C4-2B (cell line): ENCODE data around the gene TMEM80.
"Not testable (repeated sequence)": the region's sequence is repeated elsewhere in the genome, so short reads cannot be mapped to it uniquely, and the experiment has no call there.

Experiments
- CTCF ChIP-seq: fragments of 450-650 bp; conservative IDR thresholded peaks from 2 replicates; pipeline ENCODE4 v1.5.1; 2017; ENCODE audit warnings: mild to moderate bottlenecking
- ZFX ChIP-seq: fragments of 450-650 bp; IDR thresholded peaks from 2 replicates; pipeline ENCODE4 v1.6.1; 2017

GRCh38 chr11:654444-654843 lies 41.2 kb upstream of the TMEM80 start:
- not testable (repeated sequence) for TF ChIP-seq CTCF, ZFX
